OCI-LY1 (cell line): ENCODE measurements around the gene B3GALNT2.
"Not testable (repeated sequence)": the region's sequence is repeated elsewhere in the genome, so short reads cannot be mapped to it uniquely, and the experiment has no call there.

ENCODE experiments used
- H2AFZ ChIP-seq: fragments of 200-600 bp; sonication (generic), shearing (Covaris generic); 2 replicates; pipeline ENCODE4 v1.6.0; 2014; ENCODE audit warnings: antibody characterized with exemption, mild to moderate bottlenecking, low read length
- H3F3A ChIP-seq: fragments of 200-600 bp; sonication (generic), shearing (Covaris generic); 2 replicates; pipeline ENCODE4 v1.6.0; 2014; ENCODE audit warnings: mild to moderate bottlenecking, antibody characterized with exemption, low read length, moderate library complexity; ENCODE audit not compliant: insufficient read depth
- H3K27ac ChIP-seq: fragments of 200-600 bp; sonication (generic); 2 replicates; pipeline ENCODE4 v1.5.1; 2014; ENCODE audit warnings: low read length, mixed run types, mild to moderate bottlenecking, low read depth; ENCODE audit not compliant: poor library complexity, severe bottlenecking
- H3K27me3 ChIP-seq: fragments of 200-600 bp; sonication (generic); 2 replicates; pipeline ENCODE4 v1.6.0; 2014; ENCODE audit warnings: antibody characterized with exemption, mild to moderate bottlenecking, low read length, moderate library complexity; ENCODE audit not compliant: insufficient read depth
- H3K36me3 ChIP-seq: fragments of 200-600 bp; sonication (generic); 2 replicates; pipeline ENCODE4 v1.6.1; 2014; ENCODE audit warnings: mild to moderate bottlenecking, antibody characterized with exemption, low read length, moderate library complexity, mixed read lengths; ENCODE audit not compliant: insufficient read depth
- H3K4me1 ChIP-seq: fragments of 200-600 bp; sonication (generic); 2 replicates; pipeline ENCODE4 v1.5.1; 2014; ENCODE audit warnings: mild to moderate bottlenecking, low read length, moderate library complexity; ENCODE audit not compliant: insufficient read depth, severe bottlenecking
- H3K4me2 ChIP-seq: fragments of 200-600 bp; sonication (generic), shearing (Covaris generic); 2 replicates; pipeline ENCODE4 v1.6.1; 2014; ENCODE audit warnings: low read length
- H3K4me3 ChIP-seq: fragments of 200-600 bp; sonication (generic); 2 replicates; pipeline ENCODE4 v1.5.1; 2014; ENCODE audit warnings: low read length, low read depth, mild to moderate bottlenecking, mixed read lengths; ENCODE audit not compliant: poor library complexity, severe bottlenecking
- H3K79me2 ChIP-seq: fragments of 200-600 bp; shearing (Covaris generic); 2 replicates; pipeline ENCODE4 v1.6.1; 2016; ENCODE audit warnings: mixed run types, low read length, mixed read lengths; ENCODE audit not compliant: insufficient read depth
- H3K9ac ChIP-seq: fragments of 200-600 bp; sonication (generic), shearing (Covaris generic); 2 replicates; pipeline ENCODE4 v1.6.1; 2014; ENCODE audit warnings: mild to moderate bottlenecking, low read length, mixed read lengths
- H3K9me2 ChIP-seq: fragments of 200-600 bp; sonication (generic), shearing (Covaris generic); 2 replicates; pipeline ENCODE4 v1.6.1; 2014; ENCODE audit warnings: low read depth, mild to moderate bottlenecking, low read length, mixed read lengths
- H3K9me3 ChIP-seq: fragments of 200-600 bp; shearing (Covaris generic); 2 replicates; pipeline ENCODE4 v1.6.1; 2014; ENCODE audit warnings: low read length, mixed read lengths
- H4K20me1 ChIP-seq: fragments of 200-600 bp; sonication (generic), shearing (Covaris generic); 2 replicates; pipeline ENCODE4 v1.6.0; 2016; ENCODE audit warnings: mild to moderate bottlenecking, low read length; ENCODE audit not compliant: insufficient read depth
- CTCF ChIP-seq: fragments of 200-600 bp; sonication (generic), shearing (Covaris generic); IDR thresholded peaks from 2 replicates; pipeline ENCODE4 v1.5.1; 2017; ENCODE audit warnings: mild to moderate bottlenecking, antibody characterized with exemption, low read length, moderate library complexity, mixed read lengths
- EZH2 ChIP-seq: fragments of 200-600 bp; sonication (generic), shearing (Covaris generic); IDR thresholded peaks from 2 replicates; pipeline ENCODE4 v1.8.0; 2017; ENCODE audit warnings: borderline replicate concordance, mixed run types, mild to moderate bottlenecking, antibody characterized with exemption, low read length, moderate library complexity, mixed read lengths

The B3GALNT2 gene

GRCh38 chr1:235473806-235474205 is 30.4 kb downstream of the B3GALNT2 start:
- no peaks in the 10 kb centered on the region for H4K20me1 ChIP-seq
- no peaks in the 10 kb centered on the region for H3K9me3 ChIP-seq
- no peak for TF ChIP-seq CTCF
- TF ChIP-seq EZH2: no peak
- no peak overlapping the region for H3K9ac ChIP-seq
- H3K4me3 ChIP-seq: no peak overlapping the region
- no peak overlapping the region for H3K27ac ChIP-seq
- no peak overlapping the region for H3K4me2 ChIP-seq
- peaks cover under 1% of the 10 kb centered on the region; the same call in 1 of the 2 replicates for H3K36me3 ChIP-seq
- H3K9me2 ChIP-seq: no peaks in the 10 kb centered on the region
- H3K27me3 ChIP-seq: no peaks in the 10 kb centered on the region
- no peaks in the 10 kb centered on the region for H3K79me2 ChIP-seq
- H3K4me1 ChIP-seq: no peaks in the 10 kb centered on the region
- no peak overlapping the region for H2AFZ ChIP-seq
- no peaks in the 10 kb centered on the region for H3F3A ChIP-seq

GRCh38 chr1:235470741-235471439 is 33.4 kb downstream of the B3GALNT2 start:
- TF ChIP-seq CTCF (no peak), EZH2 (no peak)

GRCh38 chr1:235469897-235470296 is 34.4 kb downstream of the B3GALNT2 start:
- H2AFZ ChIP-seq, H3K9me3 ChIP-seq, H3K36me3 ChIP-seq, H3K27me3 ChIP-seq, H3K4me3 ChIP-seq, H3K9me2 ChIP-seq, H3K27ac ChIP-seq, H3K4me2 ChIP-seq, H3F3A ChIP-seq, H3K4me1 ChIP-seq, H4K20me1 ChIP-seq, H3K9ac ChIP-seq, H3K79me2 ChIP-seq: not testable (repeated sequence)

More at GRCh38 chr1:235470741-235471439, 33.4 kb downstream of the B3GALNT2 start:
- Histone ChIP-seq H3K9me2 (no peaks in the 10 kb centered on the region), H3K9ac (no peak overlapping the region), H3K9me3 (no peaks in the 10 kb centered on the region), H3K27me3 (no peaks in the 10 kb centered on the region), H3K4me3 (no peak overlapping the region), H3K27ac (no peak overlapping the region), H3K79me2 (no peaks in the 10 kb centered on the region), H3K4me2 (no peak overlapping the region), H3K4me1 (no peaks in the 10 kb centered on the region), H2AFZ (no peak overlapping the region), H3F3A (no peaks in the 10 kb centered on the region), H4K20me1 (no peaks in the 10 kb centered on the region), H3K36me3 (no peaks in the 10 kb centered on the region)

GRCh38 chr1:235468970-235469369 is 35.3 kb downstream of the B3GALNT2 start:
- H3K4me2 ChIP-seq: no peak overlapping the region
- no peaks in the 10 kb centered on the region for H3F3A ChIP-seq
- no peak overlapping the region for H3K4me3 ChIP-seq
- no peaks in the 10 kb centered on the region for H4K20me1 ChIP-seq
- H3K27me3 ChIP-seq: no peaks in the 10 kb centered on the region
- no peak overlapping the region for H2AFZ ChIP-seq
- no peaks in the 10 kb centered on the region for H3K9me3 ChIP-seq
- H3K27ac ChIP-seq: no peak overlapping the region
- H3K9ac ChIP-seq: no peak overlapping the region
- H3K79me2 ChIP-seq: no peaks in the 10 kb centered on the region
- peaks cover 8% of the 10 kb centered on the region; the same call in 1 of the 2 replicates for H3K36me3 ChIP-seq
- no peaks in the 10 kb centered on the region for H3K9me2 ChIP-seq
- TF ChIP-seq CTCF (no peak), EZH2 (no peak)
- no peaks in the 10 kb centered on the region for H3K4me1 ChIP-seq
